Measurements from ENCODE around the gene HMGN2. TPM values are rescaled to one million over a fixed set of nuclear protein-coding genes. Genes with fewer than 3 reads are reported as not detected.

The HMGN2 gene
- total RNA-seq, 2 donors from 2014 or later, result 671 to 773 TPM

DNA sequence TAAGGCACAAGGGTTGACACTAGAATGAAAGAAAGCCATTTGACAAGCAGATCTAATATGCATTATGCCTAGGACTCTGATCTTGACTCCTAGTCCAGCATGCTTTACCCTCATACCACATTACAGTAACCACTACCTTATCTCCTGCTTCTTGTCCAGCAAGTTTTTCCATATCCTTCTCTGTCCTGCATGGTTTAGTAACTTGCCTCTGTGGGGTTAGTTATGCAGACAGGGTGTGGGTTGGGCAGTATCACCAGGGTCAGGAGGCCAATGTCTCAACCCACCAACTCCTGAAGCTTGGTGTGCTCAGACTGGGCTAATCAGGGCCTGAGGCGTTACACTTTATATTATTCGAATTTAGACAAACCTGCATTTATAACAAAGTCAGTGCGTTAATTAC lies 21.3 kb upstream of the HMGN2 start:
- Histone ChIP-seq H3K9ac (ENCODE audit: extremely low read depth, low read length, poor library complexity, severe bottlenecking) (no peak overlapping the region), H3K4me3 (ENCODE audit: low read length) (no peak overlapping the region), H3K9me3 (ENCODE audit: control insufficient read depth, low read length) (no peaks in the 10 kb centered on the region), H3K36me3 (ENCODE audit: control insufficient read depth, insufficient read depth, low read length) (peaks cover 71% of the 10 kb centered on the region), H3K27me3 (ENCODE audit: control insufficient read depth, insufficient read depth, low read length, poor library complexity, severe bottlenecking) (no peaks in the 10 kb centered on the region), H3K27ac (ENCODE audit: low read depth, low read length) (no peak overlapping the region), H3K4me1 (ENCODE audit: control insufficient read depth, insufficient read depth, low read length) (no peaks in the 10 kb centered on the region)
- TF ChIP-seq, protein P1, sequence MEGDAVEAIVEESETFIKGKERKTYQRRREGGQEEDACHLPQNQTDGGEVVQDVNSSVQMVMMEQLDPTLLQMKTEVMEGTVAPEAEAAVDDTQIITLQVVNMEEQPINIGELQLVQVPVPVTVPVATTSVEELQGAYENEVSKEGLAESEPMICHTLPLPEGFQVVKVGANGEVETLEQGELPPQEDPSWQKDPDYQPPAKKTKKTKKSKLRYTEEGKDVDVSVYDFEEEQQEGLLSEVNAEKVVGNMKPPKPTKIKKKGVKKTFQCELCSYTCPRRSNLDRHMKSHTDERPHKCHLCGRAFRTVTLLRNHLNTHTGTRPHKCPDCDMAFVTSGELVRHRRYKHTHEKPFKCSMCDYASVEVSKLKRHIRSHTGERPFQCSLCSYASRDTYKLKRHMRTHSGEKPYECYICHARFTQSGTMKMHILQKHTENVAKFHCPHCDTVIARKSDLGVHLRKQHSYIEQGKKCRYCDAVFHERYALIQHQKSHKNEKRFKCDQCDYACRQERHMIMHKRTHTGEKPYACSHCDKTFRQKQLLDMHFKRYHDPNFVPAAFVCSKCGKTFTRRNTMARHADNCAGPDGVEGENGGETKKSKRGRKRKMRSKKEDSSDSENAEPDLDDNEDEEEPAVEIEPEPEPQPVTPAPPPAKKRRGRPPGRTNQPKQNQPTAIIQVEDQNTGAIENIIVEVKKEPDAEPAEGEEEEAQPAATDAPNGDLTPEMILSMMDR (conservative IDR thresholded peaks at IDR 0.05), result no peak
- no peak for DNase-seq
- H3K4me1 Mint-ChIP-seq, result no peaks in the 10 kb centered on the region
- no peak overlapping the region for H3K27ac Mint-ChIP-seq
- no peaks in the 10 kb centered on the region for H3K27me3 Mint-ChIP-seq (ENCODE audit: insufficient read depth)
- H3K9me3 Mint-ChIP-seq, result no peaks in the 10 kb centered on the region
- peaks cover 69% of the 10 kb centered on the region for H3K36me3 Mint-ChIP-seq (ENCODE audit: low read depth)
- H3K4me3 Mint-ChIP-seq, result no peak overlapping the region
- WGBS, 2 experiments (ENCODE audit: insufficient coverage in 1 of 2, insufficient read length in 1 of 2), result 95 to 100% methylated on average over 1 to 3 of the region's 3 CpGs

DNA sequence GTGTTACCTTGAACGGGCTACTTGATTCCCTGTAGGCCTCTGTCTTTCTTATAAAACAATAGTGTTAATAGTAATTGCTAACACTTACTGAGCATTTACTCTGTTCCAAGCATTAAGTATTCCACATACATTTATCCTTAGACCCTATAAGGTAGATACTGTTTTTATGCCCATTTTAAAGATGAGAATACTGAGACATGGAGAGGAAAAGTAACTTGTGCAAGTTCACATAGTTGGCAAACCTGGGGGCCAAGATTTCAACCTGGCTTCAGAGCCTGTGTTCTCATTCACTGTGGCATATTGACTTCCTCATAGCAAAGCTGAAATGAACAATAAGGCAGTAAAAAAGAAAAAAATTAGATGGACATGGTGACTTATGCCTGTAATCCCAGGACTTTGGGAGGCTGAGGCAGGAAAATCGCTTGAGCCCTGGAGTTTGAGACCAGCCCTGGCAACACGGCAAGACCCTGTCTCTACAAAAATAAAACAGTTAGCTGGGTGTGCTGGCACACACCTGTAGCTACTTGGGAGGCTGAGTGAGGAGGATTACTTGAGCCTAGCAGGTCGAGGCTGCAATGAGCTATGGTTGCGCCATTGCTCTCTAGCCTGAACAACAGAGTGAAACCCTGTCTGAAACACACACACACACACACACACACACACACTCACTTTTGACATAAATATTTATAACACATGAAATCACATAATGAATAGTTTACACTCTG lies 19.6 kb upstream of the HMGN2 start:
- Mint-ChIP-seq H3K9me3 (no peaks in the 10 kb centered on the region), H3K36me3 (ENCODE audit: low read depth) (peaks cover 59% of the 10 kb centered on the region), H3K27me3 (ENCODE audit: insufficient read depth) (no peaks in the 10 kb centered on the region), H3K4me1 (no peaks in the 10 kb centered on the region), H3K4me3 (no peak overlapping the region), H3K27ac (no peak overlapping the region)
- no peak overlapping the region for H3K4me3 ChIP-seq (ENCODE audit: low read length)
- no peak overlapping the region for H3K27ac ChIP-seq (ENCODE audit: low read depth, low read length)
- no peaks in the 10 kb centered on the region for H3K9me3 ChIP-seq (ENCODE audit: control insufficient read depth, low read length)
- DNase-seq, result no peak
- H3K27me3 ChIP-seq (ENCODE audit: control insufficient read depth, insufficient read depth, low read length, poor library complexity, severe bottlenecking), result no peaks in the 10 kb centered on the region
- 94 to 96% methylated on average over 4 to 5 of the region's 5 CpGs for WGBS, 2 experiments (ENCODE audit: insufficient coverage in 1 of 2, insufficient read length in 1 of 2)
- peaks cover 66% of the 10 kb centered on the region for H3K36me3 ChIP-seq (ENCODE audit: control insufficient read depth, insufficient read depth, low read length)
- H3K4me1 ChIP-seq (ENCODE audit: control insufficient read depth, insufficient read depth, low read length), result no peaks in the 10 kb centered on the region
- H3K9ac ChIP-seq (ENCODE audit: extremely low read depth, low read length, poor library complexity, severe bottlenecking), result no peak overlapping the region
- TF ChIP-seq, protein P1 (conservative IDR thresholded peaks at IDR 0.05), result no peak

DNA sequence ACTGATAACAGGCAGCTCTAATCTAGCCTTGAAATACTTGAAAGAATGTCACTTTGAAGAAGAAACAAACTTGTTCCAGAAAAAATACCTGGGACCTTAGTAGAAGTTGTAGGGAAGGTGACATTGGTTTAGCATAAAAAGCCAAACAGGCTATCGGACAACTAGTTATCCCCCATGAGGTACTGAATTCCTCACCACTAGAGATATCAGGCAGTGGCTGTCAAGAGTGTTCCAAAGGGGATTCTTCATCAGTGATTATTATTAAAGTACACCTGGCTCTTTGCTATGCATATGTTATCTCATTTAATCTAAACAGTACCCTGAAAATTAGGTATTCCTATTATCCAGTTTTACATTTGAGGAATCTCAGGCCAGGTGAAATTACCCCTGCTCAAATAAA lies 13.1 kb upstream of the HMGN2 start:
- Mint-ChIP-seq H3K27me3 (ENCODE audit: insufficient read depth) (no peaks in the 10 kb centered on the region), H3K4me1 (no peaks in the 10 kb centered on the region), H3K36me3 (ENCODE audit: low read depth) (peaks cover 63% of the 10 kb centered on the region), H3K9me3 (no peaks in the 10 kb centered on the region), H3K27ac (no peak overlapping the region), H3K4me3 (no peak overlapping the region)
- Histone ChIP-seq H3K9me3 (ENCODE audit: control insufficient read depth, low read length) (no peaks in the 10 kb centered on the region), H3K27ac (ENCODE audit: low read depth, low read length) (no peak overlapping the region), H3K4me1 (ENCODE audit: control insufficient read depth, insufficient read depth, low read length) (no peaks in the 10 kb centered on the region), H3K36me3 (ENCODE audit: control insufficient read depth, insufficient read depth, low read length) (peaks cover 81% of the 10 kb centered on the region), H3K4me3 (ENCODE audit: low read length) (no peak overlapping the region), H3K9ac (ENCODE audit: extremely low read depth, low read length, poor library complexity, severe bottlenecking) (no peak overlapping the region), H3K27me3 (ENCODE audit: control insufficient read depth, insufficient read depth, low read length, poor library complexity, severe bottlenecking) (no peaks in the 10 kb centered on the region)
- 88% methylated on average over 1 of the region's 1 CpG; no CpG with 5 or more reads in 1 of the 2 experiments for WGBS, 2 experiments (ENCODE audit: insufficient coverage in 1 of 2, insufficient read length in 1 of 2)
- TF ChIP-seq, protein P1 (conservative IDR thresholded peaks at IDR 0.05), result no peak
- DNase-seq, result no peak
